NCI-H2227 (cell line): ENCODE results near the gene SETD7.

Experiments used
- DNase-seq: peaks from one replicate; lab custom pipeline; 2025; ENCODE audit not compliant: unreplicated experiment; lab: John Stamatoyannopoulos, UW

The SETD7 gene

GRCh38 chr4:139575072-139575471 is 19.1 kb upstream of the SETD7 start:
- DNase-seq = no peak

GRCh38 chr4:139574641-139575040 is 18.6 kb upstream of the SETD7 start:
- DNase-seq = no peak

GRCh38 chr4:139568206-139568955 is 12.4 kb upstream of the SETD7 start:
- no peak for DNase-seq

GRCh38 chr4:139567159-139567870 is 11.3 kb upstream of the SETD7 start:
- DNase-seq = no peak

GRCh38 chr4:139564502-139564901 is 8.5 kb upstream of the SETD7 start:
- DNase-seq = no peak

- DNase-seq = no peak
Measured at GRCh38 chr4:139563515-139563914, 7.5 kb upstream of the SETD7 start.

GRCh38 chr4:139562839-139563238 is 6.8 kb upstream of the SETD7 start:
- no peak for DNase-seq

- no peak for DNase-seq
Measured at GRCh38 chr4:139562067-139562684, 6.2 kb upstream of the SETD7 start.

- no peak for DNase-seq
Measured at GRCh38 chr4:139560406-139561104, 4.5 kb upstream of the SETD7 start.

GRCh38 chr4:139559687-139560086 is 3.7 kb upstream of the SETD7 start:
- no peak for DNase-seq

- no peak for DNase-seq
Measured at GRCh38 chr4:139559089-139559479, 3.1 kb upstream of the SETD7 start.

GRCh38 chr4:139558235-139559088 is 2.4 kb upstream of the SETD7 start:
- no peak for DNase-seq

- DNase-seq = no peak
Measured at GRCh38 chr4:139557556-139558110, 1.6 kb upstream of the SETD7 start.

- DNase-seq = peak; percentile 68
Measured at GRCh38 chr4:139556724-139557555, 921 bp upstream of the SETD7 start.

GRCh38 chr4:139555705-139556070 is 331 bp downstream of the SETD7 start:
- peak; percentile 50 for DNase-seq

GRCh38 chr4:139554893-139555704 is 920 bp downstream of the SETD7 start:
- DNase-seq = peak; percentile 80

- no peak for DNase-seq
Measured at GRCh38 chr4:139554642-139554892, 1.5 kb downstream of the SETD7 start.

- DNase-seq = no peak
Measured at GRCh38 chr4:139553751-139554641, 2.0 kb downstream of the SETD7 start.
